Activated gamma-delta T cell treated with anti-CD3 and anti-CD28 coated beads, Interleukin-2, amount 50 U/mL, for 16 hours (primary cell): ENCODE data around the gene PCDHGA1.

Source experiments
- DNase-seq: peaks from one replicate; pipeline ENCODE4 v3.0.0-alpha.2; 2020; ENCODE audit warnings: low read depth

Gene PCDHGA1

GRCh38 chr5:141534492-141535213 lies 204.3 kb downstream of the PCDHGA1 start:
- no peak for DNase-seq

- no peak for DNase-seq
These were observed 212.7 kb downstream of the PCDHGA1 start for GRCh38 chr5:141543053-141543452.

- DNase-seq, result no peak
These were observed 217.2 kb downstream of the PCDHGA1 start for GRCh38 chr5:141547488-141547887.

- no peak for DNase-seq
These were observed 217.6 kb downstream of the PCDHGA1 start for GRCh38 chr5:141547921-141548320.

- DNase-seq, result peak; percentile 65
These were observed 227.4 kb downstream of the PCDHGA1 start for GRCh38 chr5:141557681-141558136.

- DNase-seq, result no peak
These were observed 227.8 kb downstream of the PCDHGA1 start for GRCh38 chr5:141558150-141558549.

- no peak for DNase-seq
These were observed 229.1 kb downstream of the PCDHGA1 start for GRCh38 chr5:141559461-141559860.

- no peak for DNase-seq
These were observed 229.8 kb downstream of the PCDHGA1 start for GRCh38 chr5:141560151-141560550.

- DNase-seq, result no peak
These were observed 230.6 kb downstream of the PCDHGA1 start for GRCh38 chr5:141560725-141561483.
